22Rv1 (cell line): ENCODE data around the gene BCL2L11.

Experiments
- CTCF ChIP-seq: fragments of 450-650 bp; IDR thresholded peaks from 2 replicates; pipeline ENCODE4 v1.5.1; 2017; ENCODE audit warnings: mild to moderate bottlenecking
- ZFX ChIP-seq: fragments of 450-650 bp; IDR thresholded peaks from 2 replicates; pipeline ENCODE4 v1.6.1; 2017; ENCODE audit warnings: antibody characterized with exemption, borderline replicate concordance

- no peak for TF ChIP-seq CTCF
- TF ChIP-seq ZFX = no peak
Measured at GRCh38 chr2:111184725-111185310, 64.1 kb downstream of the BCL2L11 start.
